ENCODE results near the gene NR1D1. TPM values are rescaled to one million over a fixed set of nuclear protein-coding genes. Genes with fewer than 3 reads are reported as not detected.

Gene NR1D1
- total and polyA plus RNA-seq, 2 of the 13 experiments (the other 11 are each of a cell fraction or from before 2014, with no cell fraction given) = 2.1 to 2.7 TPM

- TF ChIP-seq KIAA2018 (CRISPR knock-in tag; IDR thresholded peaks at IDR 0.05; ENCODE audit: borderline replicate concordance) (no peak), KDM4B (CRISPR knock-in tag; IDR thresholded peaks at IDR 0.05) (peak; percentile 69; the same call in 1 of the 2 replicates), USF2 (IDR thresholded peaks at IDR 0.05; ENCODE audit: low read depth, low read length) (peak; percentile 77), USF2 (CRISPR knock-in tag; IDR thresholded peaks at IDR 0.05; ENCODE audit: borderline replicate concordance) (peak; percentile 77), EEA1 (CRISPR knock-in tag; IDR thresholded peaks at IDR 0.05; ENCODE audit: borderline replicate concordance) (peak; percentile 68; the same call in 1 of the 2 replicates), DNMT3B (CRISPR knock-in tag; conservative IDR thresholded peaks at IDR 0.05) (peak; percentile 75; the same call in 1 of the 2 replicates), PPARG (CRISPR knock-in tag; conservative IDR thresholded peaks at IDR 0.05) (0 out of 2 replicates have a peak, but pooled peaks have one; percentile 25), ZNF18 (CRISPR knock-in tag; IDR thresholded peaks at IDR 0.05; ENCODE audit: insufficient replicate concordance) (peak; percentile 59), ZNF710 (CRISPR knock-in tag; IDR thresholded peaks at IDR 0.05; ENCODE audit: borderline replicate concordance) (peak; percentile 87; the same call in 1 of the 2 replicates), ZBTB20 (CRISPR knock-in tag; IDR thresholded peaks at IDR 0.05; ENCODE audit: borderline replicate concordance, low read depth) (peak; percentile 9), TP53 (CRISPR knock-in tag; conservative IDR thresholded peaks at IDR 0.05) (0 out of 2 replicates have a peak, but pooled peaks have one; percentile 50), ZNF331 (CRISPR knock-in tag; IDR thresholded peaks at IDR 0.05) (peak; percentile 46)
Measured at GRCh38 chr17:40097931-40098845, 2.2 kb downstream of the NR1D1 start (continued).
